Activated naive CD4-positive, alpha-beta T cell treated with anti-CD3 and anti-CD28 coated beads, Interleukin-2, amount 50 U/mL, for 24 hours (primary cell): ENCODE measurements around the gene GH2.
"Not testable (repeated sequence)": the region's sequence is repeated elsewhere in the genome, so short reads cannot be mapped to it uniquely, and the experiment has no call there.

Experiments
- H3K27ac Mint-ChIP-seq: one replicate; pipeline ENCODE4 v1.8.0; 2021; ENCODE audit warnings: mild to moderate bottlenecking, mixed read lengths
- H3K27me3 Mint-ChIP-seq: one replicate; pipeline ENCODE4 v1.8.0; 2021; ENCODE audit warnings: mixed read lengths
- H3K36me3 Mint-ChIP-seq: one replicate; pipeline ENCODE4 v1.8.0; 2021; ENCODE audit warnings: mixed read lengths
- H3K4me1 Mint-ChIP-seq: one replicate; pipeline ENCODE4 v1.8.0; 2021; ENCODE audit warnings: mixed read lengths
- H3K4me3 Mint-ChIP-seq: one replicate; pipeline ENCODE4 v1.8.0; 2021; ENCODE audit warnings: mild to moderate bottlenecking, mixed read lengths
- H3K9me3 Mint-ChIP-seq: one replicate; pipeline ENCODE4 v1.8.0; 2021; ENCODE audit warnings: mixed read lengths

Gene GH2

DNA sequence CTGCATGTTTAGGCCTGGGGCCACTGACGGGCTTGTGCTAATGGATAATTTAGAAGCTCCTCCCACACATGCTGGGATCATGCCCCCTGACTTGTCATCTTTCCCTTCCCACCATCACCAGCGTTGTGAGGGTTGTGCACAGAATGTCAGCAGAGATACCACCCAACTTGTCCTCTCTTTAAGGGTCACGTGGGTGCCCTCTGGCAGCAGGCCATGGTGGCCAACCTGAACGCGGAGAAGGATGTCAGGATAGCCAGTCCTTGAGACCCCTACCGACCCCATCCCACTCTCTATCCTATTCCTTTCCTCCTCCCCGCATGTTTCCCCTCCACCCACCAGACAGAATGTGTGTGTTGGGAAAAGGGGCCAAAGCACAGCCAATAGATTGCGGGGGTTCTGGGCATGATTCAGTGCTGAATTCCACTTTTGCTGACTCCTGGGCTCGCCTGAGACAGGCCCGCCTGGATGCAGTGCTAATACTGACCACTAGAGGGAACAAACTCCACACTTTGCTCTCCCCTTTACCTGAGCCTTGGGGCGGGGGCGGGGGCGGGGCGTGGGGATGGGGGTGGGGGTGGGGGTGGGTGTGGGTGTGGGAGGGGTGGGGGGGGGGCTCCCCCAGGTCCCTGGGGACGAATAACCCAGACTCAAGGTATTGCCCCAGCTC is at the start of gene GH2:
TSS of gene GH2 (minus strand) at position 10 of the 667 bp plus-strand sequence. CDS start 143 bp downstream, outside the sequence.
- Mint-ChIP-seq H3K4me3 (no peak within 1 kb of the TSS), H3K27ac (no peak within 1 kb of the TSS), H3K4me1 (peaks cover 3% of the 10 kb centered on the region), H3K27me3 (peaks cover 2% of the 10 kb centered on the region), H3K9me3 (no peaks in the 10 kb centered on the region), H3K36me3 (no peaks in the 10 kb centered on the region)

DNA sequence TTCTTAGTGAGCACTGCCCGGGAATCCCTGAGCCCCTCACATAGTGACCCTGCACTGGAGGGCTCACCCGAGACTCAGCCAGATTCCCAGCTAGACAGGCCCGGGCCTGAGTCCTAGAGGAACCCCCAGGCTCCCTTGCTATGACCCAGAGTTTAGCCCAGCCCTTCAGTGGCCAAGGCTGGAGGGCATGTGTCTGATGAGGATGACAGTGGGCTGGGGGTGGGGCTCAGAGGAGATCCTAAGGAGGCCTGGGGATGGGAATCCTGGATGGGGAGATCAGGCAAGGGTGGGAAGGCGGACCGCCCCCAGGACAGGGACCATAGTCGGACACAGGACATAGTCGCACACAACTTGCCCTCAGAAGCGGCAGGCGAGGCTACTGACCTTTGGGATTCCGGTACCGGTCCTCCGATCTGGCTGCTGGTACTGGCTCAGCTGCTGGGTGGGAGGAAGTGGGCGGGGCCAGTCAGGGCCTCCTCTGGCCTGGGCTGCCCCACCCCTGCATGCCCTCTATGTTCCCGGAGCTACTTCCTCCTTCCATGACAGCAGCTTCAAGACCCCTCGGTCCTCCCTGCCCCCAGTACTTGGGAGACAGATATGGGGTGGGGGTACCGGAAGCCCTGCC is 49.3 kb upstream of the GH2 start:
- Mint-ChIP-seq H3K27ac (no peak overlapping the region), H3K9me3 (no peaks in the 10 kb centered on the region), H3K27me3 (no peaks in the 10 kb centered on the region), H3K36me3 (peaks cover 1% of the 10 kb centered on the region), H3K4me1 (peaks cover 25% of the 10 kb centered on the region), H3K4me3 (peak overlapping the region; percentile 94)

DNA sequence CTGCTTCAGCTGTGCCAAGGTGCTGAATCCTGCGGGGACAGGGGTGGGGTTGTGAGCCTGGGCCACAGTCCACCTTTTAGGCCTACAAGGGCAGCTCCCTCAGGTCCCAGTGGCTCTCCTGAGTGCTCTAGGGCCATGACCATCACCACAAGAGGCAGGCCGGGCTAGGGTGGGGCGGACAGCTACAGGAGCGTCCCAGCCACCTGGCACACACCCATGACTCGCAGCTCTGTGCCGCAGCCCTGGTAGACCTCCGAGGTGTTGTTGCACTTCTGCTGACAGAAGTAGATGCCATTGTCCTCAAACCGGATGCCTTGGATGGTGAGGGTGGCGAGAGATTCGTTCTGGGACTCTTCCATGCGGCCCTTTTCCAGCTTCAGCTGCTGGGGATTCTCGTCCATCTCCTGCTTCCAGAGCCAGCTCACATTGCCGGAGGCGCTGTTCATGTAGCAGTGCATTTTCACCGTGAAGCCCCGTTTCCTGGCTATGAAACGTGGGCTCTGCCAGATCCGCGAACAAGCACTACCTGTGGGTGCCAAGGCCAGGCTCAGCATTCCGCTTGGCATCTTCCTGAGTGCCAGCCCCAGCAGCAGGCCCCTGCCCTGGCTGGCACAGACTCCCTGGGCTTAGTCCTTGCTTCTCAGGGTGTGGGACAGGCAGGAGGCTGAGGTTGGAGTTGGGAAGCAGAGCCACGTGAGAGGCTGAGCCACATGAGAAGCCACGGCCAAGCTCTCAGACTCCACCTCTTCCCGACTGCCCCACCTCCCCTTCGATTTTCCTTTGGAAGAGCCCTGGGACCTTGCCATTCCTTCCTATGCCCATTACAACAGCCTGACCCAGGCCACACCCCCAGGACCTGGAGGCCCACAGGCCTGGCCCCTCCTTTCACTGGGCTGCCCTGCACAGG is 48.4 kb upstream of the GH2 start:
- Mint-ChIP-seq H3K4me3 (no peak overlapping the region), H3K9me3 (no peaks in the 10 kb centered on the region), H3K4me1 (peaks cover 25% of the 10 kb centered on the region), H3K27me3 (no peaks in the 10 kb centered on the region), H3K36me3 (peaks cover 1% of the 10 kb centered on the region), H3K27ac (no peak overlapping the region)

DNA sequence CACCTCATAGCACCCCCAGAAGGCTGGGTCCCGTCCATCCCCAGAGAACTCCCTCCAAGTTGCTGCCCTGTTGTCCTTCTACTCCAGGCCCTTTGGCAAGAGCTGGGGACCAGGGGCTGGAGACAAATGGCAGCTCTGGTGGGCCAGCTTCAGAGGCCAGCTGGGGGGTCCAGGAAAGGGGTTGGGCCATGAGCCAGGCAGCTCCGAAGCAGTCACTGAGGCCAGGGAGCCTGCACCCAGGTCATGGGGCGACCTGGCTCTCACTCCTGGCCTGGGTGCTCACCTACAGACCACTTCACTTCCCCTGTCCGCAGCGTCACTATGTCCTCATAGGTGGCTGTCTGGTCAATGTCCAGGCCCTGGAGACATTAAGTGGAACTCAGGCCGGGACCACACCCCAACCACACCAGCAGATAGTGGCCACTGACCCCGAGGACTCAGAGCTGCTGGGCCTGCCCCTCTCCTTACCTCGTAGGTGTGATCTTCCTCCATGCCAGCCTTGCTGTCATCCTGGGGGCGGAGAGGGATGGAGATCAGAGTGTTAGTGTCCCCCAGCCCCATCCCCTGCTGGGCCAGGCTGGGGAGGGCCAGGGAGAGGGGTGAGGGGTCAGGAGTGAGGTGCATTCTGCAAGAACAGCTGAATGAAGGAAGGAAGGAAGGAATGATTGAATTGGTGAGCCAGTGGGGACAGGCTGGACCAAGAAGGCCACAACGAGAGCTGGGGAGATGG is 47.4 kb upstream of the GH2 start:
- Mint-ChIP-seq H3K27me3 (no peaks in the 10 kb centered on the region), H3K27ac (no peak overlapping the region), H3K4me1 (peaks cover 25% of the 10 kb centered on the region), H3K36me3 (peaks cover 1% of the 10 kb centered on the region), H3K9me3 (no peaks in the 10 kb centered on the region), H3K4me3 (no peak overlapping the region)

DNA sequence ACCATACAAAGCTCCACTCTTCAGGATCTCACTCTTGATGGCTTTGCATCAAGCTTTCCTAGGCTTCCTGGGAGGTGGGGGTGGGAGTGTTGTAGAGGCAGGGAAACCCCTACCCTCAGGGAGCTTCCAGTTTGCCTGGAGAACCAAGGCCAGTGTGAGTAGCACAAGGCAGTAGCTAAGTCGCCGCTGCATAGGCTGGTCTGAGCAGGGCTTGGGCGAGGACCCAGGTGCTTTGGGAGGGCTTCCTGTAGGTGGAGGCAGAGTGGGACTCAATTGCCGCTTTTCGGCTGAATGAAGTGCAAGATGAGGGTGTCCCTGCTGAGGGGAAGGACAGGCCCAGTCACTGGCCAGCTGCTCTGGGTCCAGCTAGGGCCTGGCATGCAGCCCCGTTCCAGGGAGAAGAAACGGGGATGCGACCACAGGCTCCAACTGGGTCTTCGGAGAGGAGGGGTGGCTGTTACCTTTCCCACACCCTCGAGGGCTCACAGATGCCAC is 46.5 kb upstream of the GH2 start:
- no peaks in the 10 kb centered on the region for H3K27me3 Mint-ChIP-seq
- H3K4me1 Mint-ChIP-seq, result peaks cover 25% of the 10 kb centered on the region
- no peak overlapping the region for H3K4me3 Mint-ChIP-seq
- H3K9me3 Mint-ChIP-seq, result no peaks in the 10 kb centered on the region
- no peak overlapping the region for H3K27ac Mint-ChIP-seq
- H3K36me3 Mint-ChIP-seq, result peaks cover 1% of the 10 kb centered on the region

DNA sequence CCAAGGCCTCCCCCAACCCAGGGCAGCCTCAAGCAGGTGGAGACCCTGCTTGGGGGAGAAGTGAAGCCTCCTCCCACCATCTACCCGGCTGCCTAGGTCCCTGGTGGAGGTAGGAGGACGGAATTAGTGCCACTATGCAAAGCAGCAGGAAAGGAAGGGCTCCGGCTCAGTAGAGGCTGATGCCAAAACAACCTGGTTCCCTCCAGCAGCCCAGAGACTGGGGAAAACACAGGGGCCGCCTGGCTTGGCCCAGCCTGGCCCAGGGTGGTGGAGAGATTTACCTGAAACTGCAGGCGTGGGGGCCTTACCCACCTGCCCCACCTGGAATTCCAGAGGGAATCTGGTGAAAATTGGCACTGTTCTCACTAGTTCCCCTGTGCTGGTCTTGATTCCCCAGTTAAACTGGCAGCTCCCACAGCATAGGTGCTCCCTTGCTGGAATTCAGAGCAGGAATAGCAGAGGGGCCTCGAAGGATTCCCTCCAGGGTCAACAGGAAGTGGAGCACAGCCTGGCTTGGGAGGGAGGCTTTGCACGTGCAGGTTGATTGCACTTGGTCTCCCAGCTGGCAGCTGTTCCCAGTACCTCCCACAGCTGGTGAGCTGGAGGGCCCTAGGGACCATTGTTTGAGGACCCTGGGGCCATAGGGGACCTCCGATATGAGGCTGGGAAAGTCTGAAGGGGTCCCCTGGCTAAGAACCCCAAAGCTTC is 45.9 kb upstream of the GH2 start:
- H3K9me3 Mint-ChIP-seq, result no peaks in the 10 kb centered on the region
- H3K27me3 Mint-ChIP-seq, result no peaks in the 10 kb centered on the region
- no peak overlapping the region for H3K27ac Mint-ChIP-seq
- H3K4me1 Mint-ChIP-seq, result peaks cover 20% of the 10 kb centered on the region
- no peak overlapping the region for H3K4me3 Mint-ChIP-seq
- H3K36me3 Mint-ChIP-seq, result peaks cover 1% of the 10 kb centered on the region

DNA sequence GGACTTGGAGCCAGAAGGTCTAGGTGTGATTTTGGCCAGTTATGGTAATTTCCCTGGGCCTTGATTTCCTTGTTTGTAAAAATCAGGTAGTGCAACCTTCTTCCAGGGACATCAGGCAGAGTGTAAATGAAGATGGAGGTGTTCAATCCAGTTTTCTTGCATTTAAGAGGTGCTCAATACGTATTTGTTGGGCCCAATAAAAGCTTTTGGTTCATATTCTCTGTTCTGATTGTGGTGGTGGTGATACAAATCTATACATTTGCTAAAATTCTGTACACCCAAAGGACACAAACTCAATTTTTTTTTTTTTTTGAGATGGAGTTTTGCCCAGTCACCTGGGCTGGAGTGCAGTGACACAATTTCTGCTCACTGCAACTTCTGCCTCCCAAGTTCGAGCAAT is 44.4 kb upstream of the GH2 start:
- Mint-ChIP-seq H3K4me3 (no peak overlapping the region), H3K27me3 (no peaks in the 10 kb centered on the region), H3K9me3 (no peaks in the 10 kb centered on the region), H3K36me3 (peaks cover 1% of the 10 kb centered on the region), H3K27ac (no peak overlapping the region), H3K4me1 (peaks cover 7% of the 10 kb centered on the region)

DNA sequence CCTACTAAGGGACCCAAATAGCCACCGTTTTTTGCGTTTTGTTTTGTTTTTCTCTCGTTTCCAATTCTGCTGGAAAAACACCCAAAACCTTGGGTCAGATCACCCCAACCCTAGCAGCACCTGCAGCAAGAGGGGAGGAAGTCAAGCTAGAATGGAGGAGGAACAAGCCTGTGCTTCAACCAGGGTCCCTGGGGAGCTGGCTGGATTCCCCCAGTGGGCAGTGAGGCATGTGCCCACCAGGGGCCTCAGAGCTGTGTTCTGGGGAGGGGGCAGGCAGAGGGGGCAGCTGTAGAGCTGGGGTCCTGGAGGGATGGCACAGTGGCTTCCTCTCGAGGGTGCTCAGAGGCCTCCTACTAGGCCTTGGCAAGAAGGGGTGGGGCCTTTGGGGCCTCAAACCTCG is 43.9 kb upstream of the GH2 start:
- Mint-ChIP-seq H3K4me3 (no peak overlapping the region), H3K36me3 (peaks cover 1% of the 10 kb centered on the region), H3K4me1 (peaks cover 1% of the 10 kb centered on the region), H3K27ac (no peak overlapping the region), H3K27me3 (no peaks in the 10 kb centered on the region), H3K9me3 (no peaks in the 10 kb centered on the region)

DNA sequence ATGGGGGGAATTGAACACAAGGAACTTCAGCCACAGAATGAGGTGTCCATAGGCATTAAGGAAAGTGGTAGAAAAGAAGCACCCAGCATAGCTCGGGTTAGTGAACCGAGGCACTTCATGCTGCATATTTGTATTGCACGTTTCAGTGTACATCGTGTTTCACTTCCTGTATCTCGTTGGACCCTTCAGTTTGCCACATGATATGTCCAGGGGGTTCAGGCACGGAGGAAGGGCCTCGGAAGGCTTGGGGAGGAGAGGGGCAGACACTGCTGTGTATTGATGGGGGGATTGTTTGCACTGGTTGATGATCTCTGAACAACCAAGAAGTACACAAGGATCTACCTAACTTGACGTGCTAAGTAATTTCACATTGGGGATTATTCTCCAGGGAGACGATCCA is 40.7 kb upstream of the GH2 start:
- not testable (repeated sequence) for H3K4me3 Mint-ChIP-seq, H3K27me3 Mint-ChIP-seq, H3K4me1 Mint-ChIP-seq, H3K27ac Mint-ChIP-seq, H3K9me3 Mint-ChIP-seq, H3K36me3 Mint-ChIP-seq

DNA sequence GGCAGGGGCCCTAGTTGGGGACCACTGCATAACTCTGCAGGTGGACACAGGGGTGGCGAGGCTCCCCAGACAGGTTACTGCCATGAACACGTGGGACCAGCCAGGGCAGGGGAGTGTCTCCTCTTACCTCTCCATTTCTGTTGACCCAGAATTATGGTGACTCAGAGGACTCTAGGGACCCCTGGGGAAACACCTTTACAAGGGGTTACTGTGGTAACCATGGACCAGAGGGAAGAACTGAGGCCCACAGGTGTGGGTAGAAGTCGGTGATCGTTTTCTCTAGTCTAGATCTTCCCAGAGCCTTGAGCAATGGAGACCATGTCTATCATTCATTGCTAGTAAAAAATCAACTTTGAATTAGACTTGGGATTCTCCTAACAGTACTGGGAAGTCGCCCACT is 39.0 kb upstream of the GH2 start:
- not testable (repeated sequence) for H3K9me3 Mint-ChIP-seq, H3K4me1 Mint-ChIP-seq, H3K27ac Mint-ChIP-seq, H3K27me3 Mint-ChIP-seq, H3K4me3 Mint-ChIP-seq, H3K36me3 Mint-ChIP-seq

DNA sequence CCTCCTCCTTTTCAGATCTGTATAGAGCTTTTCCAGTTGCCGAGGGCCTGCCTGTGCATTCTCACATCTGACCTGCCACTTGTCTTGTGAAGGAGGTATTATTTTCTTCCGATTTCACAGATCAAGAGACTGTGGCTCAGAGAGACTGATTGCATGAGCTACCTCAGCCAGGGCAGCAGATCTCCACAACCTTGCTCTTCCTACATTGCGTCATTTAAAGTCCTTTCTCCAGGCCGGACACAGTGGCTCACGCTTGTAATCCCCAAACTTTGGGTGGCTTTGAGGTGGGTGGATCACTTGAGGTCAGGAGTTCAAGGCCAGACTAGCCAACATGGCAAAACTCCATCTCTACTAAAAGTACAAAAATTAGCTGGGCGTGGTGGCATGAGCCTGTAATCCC is 38.3 kb upstream of the GH2 start:
- not testable (repeated sequence) for H3K27ac Mint-ChIP-seq, H3K9me3 Mint-ChIP-seq, H3K4me3 Mint-ChIP-seq, H3K4me1 Mint-ChIP-seq, H3K27me3 Mint-ChIP-seq, H3K36me3 Mint-ChIP-seq

DNA sequence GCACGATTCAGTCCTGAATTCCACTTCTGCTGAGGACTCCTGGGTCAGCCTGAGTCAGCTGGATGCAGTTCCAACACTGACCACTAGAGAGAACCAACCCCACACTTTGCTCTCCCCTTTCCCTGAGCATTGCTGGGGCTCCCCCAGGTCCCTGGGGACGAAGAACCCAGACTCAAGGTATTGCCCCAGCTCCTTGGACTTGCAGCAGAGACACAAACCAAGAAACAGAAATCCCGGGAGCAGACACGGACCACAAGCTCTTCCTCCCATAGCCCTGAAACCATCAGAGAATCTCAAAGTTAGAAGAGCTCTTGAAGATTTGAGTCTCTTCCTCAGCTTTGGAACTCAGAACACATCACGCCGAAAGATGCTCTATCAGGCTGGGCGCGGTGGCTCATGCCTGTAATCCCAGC is 37.6 kb upstream of the GH2 start:
- peaks cover 5% of the 10 kb centered on the region for H3K4me1 Mint-ChIP-seq

DNA sequence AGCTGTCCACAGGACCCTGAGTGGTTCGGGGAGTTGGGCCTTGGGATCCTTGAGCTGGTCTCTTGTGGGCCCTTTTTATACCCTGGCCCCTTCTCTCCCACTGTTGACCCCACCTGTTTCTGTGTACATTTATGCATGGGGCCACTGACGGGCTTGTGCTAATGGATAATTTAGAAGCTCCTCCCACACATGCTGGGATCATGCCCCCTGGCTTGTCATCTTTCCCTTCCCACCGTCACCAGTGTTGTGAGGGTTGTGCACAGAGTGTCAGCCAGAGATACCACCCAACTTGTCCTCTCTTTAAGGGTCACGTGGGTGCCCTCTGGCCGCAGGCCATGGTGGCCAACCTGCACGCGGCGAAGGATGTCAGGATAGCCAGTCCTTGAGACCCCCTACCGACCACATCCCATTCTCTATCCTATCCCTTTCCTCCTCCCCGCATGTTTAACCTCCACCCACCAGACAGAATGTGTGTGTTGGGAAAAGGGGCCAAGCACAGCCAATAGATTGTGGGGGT is 37.1 kb upstream of the GH2 start, which contains the start of gene GH1:
TSS of gene GH1 (minus strand) at position 51 of the 517 bp plus-strand sequence. CDS start 63 bp downstream, outside the sequence.
- peak within 1 kb of the TSS; percentile 73 for H3K27ac Mint-ChIP-seq
- H3K4me1 Mint-ChIP-seq, H3K27me3 Mint-ChIP-seq, H3K36me3 Mint-ChIP-seq, H3K4me3 Mint-ChIP-seq, H3K9me3 Mint-ChIP-seq: not testable (repeated sequence)

More for the DNA sequence above, 37.6 kb upstream of the GH2 start:
- Mint-ChIP-seq H3K4me3 (no peak overlapping the region), H3K36me3 (no peaks in the 10 kb centered on the region), H3K27ac (peak overlapping the region; percentile 73), H3K27me3 (no peaks in the 10 kb centered on the region), H3K9me3 (no peaks in the 10 kb centered on the region)

DNA sequence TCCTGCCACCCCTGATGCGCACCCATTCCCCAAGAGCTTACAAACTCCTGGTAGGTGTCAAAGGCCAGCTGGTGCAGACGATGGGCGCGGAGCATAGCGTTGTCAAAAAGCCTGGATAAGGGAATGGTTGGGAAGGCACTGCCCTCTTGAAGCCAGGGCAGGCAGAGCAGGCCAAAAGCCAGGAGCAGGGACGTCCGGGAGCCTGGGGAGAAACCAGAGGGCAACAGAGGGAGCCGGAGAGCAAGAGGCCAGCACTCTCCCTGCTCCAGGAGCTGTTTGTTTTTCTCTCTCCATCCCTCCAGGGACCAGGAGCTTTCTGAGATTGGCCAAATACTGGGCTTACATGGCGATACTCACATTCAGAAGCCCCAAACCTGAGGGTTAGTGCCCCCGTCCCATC is 36.6 kb upstream of the GH2 start:
- no peak overlapping the region for H3K4me3 Mint-ChIP-seq
- H3K36me3 Mint-ChIP-seq, result no peaks in the 10 kb centered on the region
- no peak overlapping the region for H3K27ac Mint-ChIP-seq
- peaks cover 5% of the 10 kb centered on the region for H3K4me1 Mint-ChIP-seq
- no peaks in the 10 kb centered on the region for H3K9me3 Mint-ChIP-seq
- H3K27me3 Mint-ChIP-seq, result no peaks in the 10 kb centered on the region

DNA sequence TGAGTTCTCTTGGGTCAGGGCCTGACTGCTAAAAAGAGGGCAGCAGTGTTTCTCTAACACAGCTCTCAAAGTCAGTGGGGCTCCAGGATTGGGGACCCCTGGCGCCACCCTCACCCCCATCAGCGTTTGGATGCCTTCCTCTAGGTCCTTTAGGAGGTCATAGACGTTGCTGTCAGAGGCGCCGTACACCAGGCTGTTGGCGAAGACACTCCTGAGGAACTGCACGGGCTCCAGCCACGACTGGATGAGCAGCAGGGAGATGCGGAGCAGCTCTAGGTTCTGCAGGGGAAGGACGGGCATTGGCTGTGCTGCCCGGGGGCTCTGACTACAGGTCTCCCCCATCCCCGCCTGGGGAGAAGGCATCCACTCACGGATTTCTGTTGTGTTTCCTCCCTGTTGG is 35.9 kb upstream of the GH2 start:
- Mint-ChIP-seq H3K4me3 (no peak overlapping the region), H3K36me3 (no peaks in the 10 kb centered on the region), H3K4me1 (peaks cover 5% of the 10 kb centered on the region), H3K27me3 (no peaks in the 10 kb centered on the region), H3K27ac (no peak overlapping the region), H3K9me3 (no peaks in the 10 kb centered on the region)
